Stimulated activated CD4-positive, alpha-beta T cell treated with anti-CD3 and anti-CD28 coated beads, Interleukin-4, amount 100 ng/mL, for 1 hour (primary cell): ENCODE data around the gene LDLRAP1.

Experiments
- DNase-seq: peaks from one replicate; pipeline ENCODE4 v3.0.0-alpha.2; 2020

LDLRAP1 gene

GRCh38 chr1:25524568-25525360, 18.6 kb upstream of the LDLRAP1 start:
- no peak for DNase-seq

DNA sequence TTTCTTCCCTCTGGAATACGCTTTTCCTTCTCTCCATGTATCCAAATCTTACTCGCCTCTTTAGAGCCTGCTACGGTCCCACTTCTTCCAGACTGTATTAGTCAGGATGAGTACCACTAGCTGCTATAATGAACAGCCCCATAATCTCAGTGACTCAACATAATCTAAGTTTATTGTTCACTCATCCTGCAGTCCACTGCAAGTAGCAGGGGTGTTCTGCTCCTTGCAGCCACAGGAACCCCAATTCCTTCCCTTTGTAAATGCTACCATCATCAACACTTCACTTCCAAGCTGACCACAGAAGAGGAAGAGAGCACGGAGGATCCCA, 18.1 kb upstream of the LDLRAP1 start:
- no peak for DNase-seq

GRCh38 chr1:25526753-25527152, 16.7 kb upstream of the LDLRAP1 start:
- DNase-seq, result no peak

DNA sequence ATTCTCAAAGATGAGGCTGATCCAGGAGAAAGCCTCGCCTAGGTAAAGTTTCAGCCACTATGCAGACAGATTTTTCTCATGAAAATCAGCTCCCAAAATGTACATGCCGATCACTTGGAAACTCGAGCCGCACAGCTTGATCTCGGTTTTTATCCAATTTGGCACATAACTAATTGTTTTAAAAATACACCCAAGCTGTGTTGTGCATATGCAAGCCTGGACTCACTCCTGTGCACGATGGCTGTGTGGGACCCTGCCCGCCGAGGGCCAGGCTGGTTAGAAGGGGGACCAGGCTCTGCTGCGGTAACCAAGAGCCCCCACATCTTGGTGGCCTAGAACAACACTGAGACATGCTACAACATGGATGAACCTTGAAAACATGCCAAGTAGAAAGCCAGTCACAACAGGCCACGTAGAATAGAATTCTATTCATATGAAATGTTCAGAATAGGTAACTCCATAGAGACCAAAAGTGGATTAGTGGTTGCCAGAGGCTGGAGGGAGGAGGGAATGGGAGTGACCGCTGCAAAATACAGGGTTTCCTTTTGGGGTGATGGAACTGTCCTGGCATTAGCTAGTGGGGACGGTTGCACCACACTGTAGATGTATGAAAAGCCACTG, 16.1 kb upstream of the LDLRAP1 start:
- no peak for DNase-seq

GRCh38 chr1:25527946-25528595, 15.3 kb upstream of the LDLRAP1 start:
- DNase-seq, result no peak

GRCh38 chr1:25528881-25529517, 14.4 kb upstream of the LDLRAP1 start:
- DNase-seq, result no peak

DNA sequence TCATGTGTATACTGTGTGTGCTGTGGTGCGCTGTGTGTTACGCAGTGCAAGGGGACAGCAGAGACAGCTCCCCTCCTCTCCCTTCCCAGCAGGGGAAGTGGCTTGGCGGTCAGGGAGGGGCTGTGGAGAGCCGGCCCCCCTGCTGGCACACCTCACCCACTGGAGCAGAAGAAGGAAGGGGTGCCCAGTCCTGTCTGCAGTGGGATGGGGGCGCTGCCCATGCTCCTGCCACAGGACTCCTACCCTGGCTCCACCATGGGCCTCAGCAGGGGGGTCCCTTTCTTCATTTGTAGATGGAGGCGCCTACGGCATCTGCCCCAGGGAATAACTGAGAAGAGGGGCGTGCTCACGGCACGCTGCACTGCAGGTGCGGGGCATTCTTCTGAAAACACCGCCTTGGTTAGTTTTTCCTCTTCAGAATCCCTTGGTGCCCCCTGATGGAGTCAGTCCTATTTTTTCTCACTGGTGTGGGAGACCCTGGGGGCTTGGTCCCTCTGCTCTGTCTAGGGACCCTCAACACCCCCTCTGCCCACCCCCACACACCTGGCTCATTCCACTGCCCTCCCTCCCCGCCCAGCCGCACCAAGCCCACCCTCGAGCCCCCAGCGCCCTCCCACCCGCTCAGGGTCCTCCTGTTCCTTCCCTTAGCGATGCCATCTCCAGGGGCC, 13.8 kb upstream of the LDLRAP1 start:
- DNase-seq, result no peak

DNA sequence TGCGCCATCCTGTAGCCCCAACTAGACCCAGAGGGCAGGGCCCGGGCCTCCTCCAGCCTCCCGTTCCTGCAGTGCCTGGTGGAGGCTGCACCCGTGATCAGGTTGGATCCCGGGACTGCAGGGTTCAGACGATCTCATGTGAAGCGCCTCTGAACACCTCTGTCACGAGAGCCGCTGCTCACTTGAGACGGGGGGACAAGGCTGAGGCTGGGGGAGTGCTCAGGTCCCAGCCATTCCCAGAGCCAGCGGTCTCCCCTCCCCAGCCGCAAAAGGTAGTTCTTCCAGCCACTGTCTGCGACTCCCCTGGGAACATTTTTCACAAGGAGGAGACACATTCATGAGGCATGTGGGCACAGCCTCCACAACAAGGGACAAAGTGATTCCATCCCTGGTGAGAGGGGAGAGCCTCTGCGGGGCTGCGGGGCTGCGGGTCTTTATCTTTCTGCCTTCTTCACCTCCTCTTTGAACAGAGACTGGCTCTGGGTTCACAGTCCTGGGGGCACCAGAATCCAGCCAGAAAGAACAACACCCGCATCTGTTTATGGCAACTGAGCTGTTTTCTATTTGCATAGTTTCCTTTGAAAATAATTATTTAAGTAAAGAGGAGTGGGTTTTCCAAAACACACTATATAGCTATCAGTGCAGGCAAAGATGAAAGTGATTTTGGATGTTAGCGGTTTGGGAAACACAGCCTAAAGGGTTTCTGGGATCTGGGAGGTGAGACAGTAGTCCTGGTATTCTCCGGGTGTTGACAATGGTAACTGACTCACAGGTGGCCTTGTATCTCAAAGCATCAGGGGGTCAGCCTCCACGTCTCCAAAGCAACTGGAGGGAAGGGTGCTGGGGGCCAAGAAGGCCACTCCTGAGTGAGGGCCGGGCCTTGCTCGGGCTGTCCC, 13.0 kb upstream of the LDLRAP1 start:
- no peak for DNase-seq

DNA sequence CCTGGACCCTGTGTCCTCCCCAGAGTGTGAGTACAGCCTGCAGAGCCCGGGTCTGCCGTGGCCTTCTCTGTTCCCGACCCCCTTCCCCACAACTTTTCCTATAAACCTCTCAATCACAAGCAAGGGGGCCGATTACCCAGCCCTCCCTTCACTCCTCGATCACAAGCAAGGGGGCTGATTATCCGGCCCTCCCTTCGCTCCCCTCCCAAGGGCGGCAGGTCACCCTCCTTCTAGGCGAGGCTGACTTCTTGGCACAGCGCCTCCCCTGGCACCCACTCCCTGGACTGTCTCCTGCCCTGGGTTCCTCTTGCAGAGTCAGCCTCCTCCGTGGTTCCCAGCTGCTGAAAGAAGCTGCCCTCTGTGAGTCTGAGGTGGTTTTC, 12.3 kb upstream of the LDLRAP1 start:
- DNase-seq, result no peak

GRCh38 chr1:25532970-25533369, 10.4 kb upstream of the LDLRAP1 start:
- DNase-seq, result no peak

DNA sequence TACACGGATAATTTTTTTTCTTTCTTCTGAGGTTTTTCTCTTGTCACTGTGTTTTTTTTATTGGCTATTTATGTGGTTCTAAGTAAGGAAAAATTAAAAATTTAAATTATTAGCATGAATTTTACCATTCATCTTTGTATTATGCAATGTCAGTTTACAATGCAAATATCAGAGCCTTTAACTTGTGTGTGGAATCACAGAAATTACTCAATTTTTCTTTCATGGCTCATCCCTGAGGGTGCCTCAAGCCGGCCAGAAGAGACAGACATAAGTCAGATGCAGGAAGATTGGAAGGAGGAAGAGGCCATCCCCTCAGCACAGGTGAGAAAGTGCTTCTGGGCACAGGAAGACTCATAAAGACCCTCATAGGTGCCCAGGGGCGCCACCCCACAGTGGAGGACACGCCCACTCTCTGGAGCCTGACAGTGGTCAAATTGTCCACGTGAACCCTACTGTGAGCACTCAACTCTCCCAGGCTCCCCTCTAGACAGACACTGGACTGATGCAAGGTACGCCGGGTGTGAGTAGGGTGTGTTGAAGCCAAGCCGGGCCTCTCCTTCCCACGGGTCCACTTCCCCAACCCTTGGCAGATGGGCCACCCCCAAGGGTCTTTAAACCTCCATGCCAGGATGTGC, 9.5 kb upstream of the LDLRAP1 start:
- DNase-seq, result no peak

- no peak for DNase-seq
Observed at GRCh38 chr1:25534410-25534788, 9.0 kb upstream of the LDLRAP1 start.

- no peak for DNase-seq
Observed at GRCh38 chr1:25536124-25536523, 7.3 kb upstream of the LDLRAP1 start.

- DNase-seq, result no peak
Observed at GRCh38 chr1:25537153-25537831, 6.1 kb upstream of the LDLRAP1 start.

- DNase-seq, result no peak
Observed at GRCh38 chr1:25538191-25538767, 5.1 kb upstream of the LDLRAP1 start.

GRCh38 chr1:25540750-25541342, 2.6 kb upstream of the LDLRAP1 start:
- DNase-seq, result no peak

DNA sequence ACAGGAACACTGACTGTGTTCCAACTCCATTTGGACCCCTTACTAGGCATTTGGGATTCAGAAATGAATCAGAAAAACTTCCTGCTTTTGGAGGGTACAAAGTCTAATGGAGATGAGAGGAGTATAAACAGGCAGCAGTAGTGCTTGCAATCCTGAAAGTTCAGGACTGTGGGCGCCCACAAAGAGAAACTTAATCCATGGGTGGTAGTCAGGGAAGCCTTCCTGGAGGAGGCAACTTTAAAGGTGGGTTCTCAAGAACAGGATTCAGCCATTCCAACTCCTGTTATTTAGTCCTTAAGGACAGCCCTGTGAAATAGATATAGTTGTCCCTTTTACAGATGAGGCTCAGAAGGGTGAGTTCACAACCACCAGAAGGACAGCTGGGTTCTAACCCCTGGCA, 2.0 kb upstream of the LDLRAP1 start:
- DNase-seq, result no peak

DNA sequence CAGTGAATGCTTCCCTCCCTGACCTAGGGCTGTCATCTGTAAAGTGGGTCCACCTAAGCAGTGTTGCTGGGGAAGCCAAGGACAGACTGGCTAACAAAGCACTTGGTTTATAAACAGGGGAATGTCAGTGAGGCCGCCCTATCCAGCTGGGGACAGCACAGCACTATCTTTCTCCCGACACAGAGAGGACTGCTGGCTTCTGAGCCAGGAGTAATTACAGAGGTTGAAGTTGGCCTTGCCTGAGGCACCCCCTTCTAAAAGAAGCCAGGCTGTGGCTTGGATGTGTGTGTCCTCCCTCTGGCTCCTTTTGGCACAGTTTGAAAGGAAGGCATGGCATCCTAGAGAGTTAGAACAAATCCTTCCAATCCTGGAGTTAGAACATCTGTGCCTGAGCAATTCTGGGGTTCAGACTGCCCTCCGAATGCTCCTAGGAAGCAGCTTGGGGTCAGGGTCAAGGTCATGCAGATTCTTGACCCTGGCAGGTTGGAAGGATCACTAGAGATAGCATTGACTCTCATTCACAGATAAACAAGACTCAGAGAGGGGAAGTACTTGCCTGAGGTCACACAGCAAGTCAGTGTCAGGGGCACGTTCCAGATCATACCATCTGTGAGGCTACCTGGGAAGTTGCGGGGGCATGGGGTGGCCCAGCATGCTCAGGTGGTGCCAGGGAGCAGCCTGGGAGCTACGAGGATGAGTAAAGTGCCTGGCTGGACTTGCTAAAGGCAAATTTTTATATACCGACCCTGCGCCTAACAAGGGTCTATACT, 1.3 kb upstream of the LDLRAP1 start:
- no peak for DNase-seq

GRCh38 chr1:25543005-25543424, 391 bp upstream of the LDLRAP1 start:
- no peak for DNase-seq
